T-helper 9 cell (primary cell): ENCODE measurements around the gene GSTM1.

Experiments used
- DNase-seq: peaks from one replicate; pipeline ENCODE4 v3.0.0-alpha.2; 2020
- total RNA-seq, 2 donors: gene quantifications; one replicate each; lab custom pipeline; 2026; lab: John Stamatoyannopoulos, UW

Gene GSTM1
- 0 to 15.4 reads per million in 2 donors for total RNA-seq

DNA sequence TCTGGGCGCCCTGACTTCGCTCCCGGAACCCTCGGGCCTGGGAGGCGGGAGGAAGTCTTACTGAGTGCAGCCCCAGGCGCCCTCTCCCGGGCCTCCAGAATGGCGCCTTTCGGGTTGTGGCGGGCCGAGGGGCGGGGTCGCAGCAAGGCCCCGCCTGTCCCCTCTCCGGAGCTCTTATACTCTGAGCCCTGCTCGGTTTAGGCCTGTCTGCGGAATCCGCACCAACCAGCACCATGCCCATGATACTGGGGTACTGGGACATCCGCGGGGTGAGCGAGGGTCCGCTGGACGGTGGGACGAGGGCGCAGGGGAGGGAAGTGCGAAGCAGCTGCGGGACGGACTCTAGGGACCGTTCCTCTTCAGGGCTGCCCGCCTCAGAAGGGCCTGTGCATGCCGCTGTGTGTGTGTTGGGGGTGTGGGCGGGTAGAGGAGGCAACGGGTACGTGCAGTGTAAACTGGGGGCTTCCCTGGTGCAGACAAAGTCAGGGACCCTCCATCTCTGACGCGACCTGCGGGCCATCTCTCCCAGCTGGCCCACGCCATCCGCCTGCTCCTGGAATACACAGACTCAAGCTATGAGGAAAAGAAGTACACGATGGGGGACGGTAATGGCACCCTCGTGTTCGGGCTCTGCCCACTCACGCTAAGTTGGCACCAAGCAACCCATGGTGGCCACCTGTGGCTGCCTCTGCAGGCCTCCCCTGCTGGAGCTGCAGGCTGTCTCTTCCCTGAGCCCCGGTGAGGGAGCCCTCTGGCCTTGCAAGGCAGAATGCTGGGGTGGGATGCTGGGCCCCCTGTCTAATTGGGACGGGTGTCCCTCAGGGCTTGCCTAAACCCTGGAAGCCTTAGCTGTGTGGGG, at the start of gene GSTM1:
Gene GSTM1 (plus strand): TSS at position 177 of the 859 bp plus-strand sequence. CDS start 57 bp downstream, at position 234.
- no peak for DNase-seq

DNA sequence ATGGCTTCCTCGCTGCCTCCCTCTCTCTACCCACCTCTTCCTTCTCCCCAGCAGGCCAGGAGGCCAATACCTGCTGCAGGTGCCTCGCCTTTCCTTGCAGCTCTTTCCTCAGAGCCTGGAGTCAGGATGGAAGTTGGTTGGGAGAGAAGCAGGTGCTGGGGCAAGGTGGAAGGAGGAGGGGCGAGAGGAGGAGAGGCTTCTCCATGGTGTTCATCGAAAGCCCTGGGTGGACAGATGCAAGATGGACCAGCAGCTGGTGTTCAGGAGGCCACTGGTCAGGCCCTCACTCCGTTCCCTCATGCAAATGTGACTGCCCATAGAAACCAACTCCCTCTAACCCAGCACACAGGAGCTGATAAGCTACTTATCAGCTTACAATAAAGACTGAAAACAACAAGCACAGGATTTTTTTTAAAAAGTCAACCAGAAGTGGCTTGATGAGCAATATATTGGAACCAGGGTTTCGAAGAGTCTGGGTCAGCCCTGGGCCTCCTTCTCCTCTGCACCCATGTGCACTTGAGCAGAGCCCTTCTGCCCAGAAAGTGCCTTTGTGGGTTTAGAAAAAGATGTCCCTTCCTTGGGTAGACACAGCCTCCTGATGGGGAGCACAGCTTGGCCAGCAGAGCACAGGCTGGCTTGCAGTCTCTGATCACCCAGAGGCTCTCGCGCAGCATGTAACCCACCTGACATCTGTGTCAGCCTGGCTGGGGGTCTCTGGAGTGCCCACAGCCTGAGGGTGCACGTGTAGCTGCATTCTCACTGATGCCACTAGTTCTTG, 48.4 kb upstream of the GSTM1 start:
- no peak for DNase-seq

DNA sequence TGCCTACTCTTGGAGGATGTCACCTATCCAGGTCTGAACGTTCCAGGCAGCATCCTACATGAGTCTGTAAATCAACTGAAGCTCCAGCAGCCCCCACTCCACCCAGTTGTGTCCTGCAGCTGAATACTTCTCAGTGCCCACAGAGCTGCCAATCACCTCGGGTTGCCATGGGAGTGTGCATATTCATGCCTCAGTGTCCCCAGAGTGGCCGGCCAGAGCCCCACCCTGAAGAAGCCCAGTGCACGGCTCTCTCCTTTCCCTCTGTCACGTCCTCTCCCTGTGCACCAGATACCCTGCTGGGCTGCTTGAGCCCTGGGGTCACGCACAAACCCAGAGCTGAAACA, 47.8 kb upstream of the GSTM1 start:
- no peak for DNase-seq

DNA sequence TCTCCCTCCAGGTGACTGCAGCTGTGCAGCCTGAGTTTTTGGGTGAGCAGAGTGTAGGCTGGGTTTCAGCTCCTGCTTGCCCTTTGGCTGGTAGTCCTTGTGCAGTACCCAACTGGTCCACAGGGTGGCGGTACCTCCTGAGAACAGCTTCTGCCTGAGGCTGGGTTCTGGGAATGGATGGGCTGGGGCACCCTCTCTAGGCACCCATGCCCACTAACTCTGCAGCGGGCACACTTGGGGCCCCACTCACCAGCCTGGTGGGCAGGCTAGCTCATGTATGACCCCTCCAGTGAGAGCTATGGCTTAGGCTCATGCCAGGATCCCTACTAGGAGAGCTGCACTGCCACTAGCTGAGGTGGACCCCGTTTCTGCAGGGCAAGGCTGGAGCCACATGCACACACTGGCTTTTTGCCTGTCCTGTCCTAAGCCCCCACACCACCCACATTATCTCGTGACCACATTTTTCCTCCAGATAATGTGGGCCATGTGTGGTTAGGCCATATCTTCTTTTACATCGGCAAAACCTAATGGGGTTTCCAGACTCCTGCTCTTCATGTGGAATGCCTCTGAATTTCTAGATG, 47.2 kb upstream of the GSTM1 start:
- DNase-seq: peak; percentile 93

DNA sequence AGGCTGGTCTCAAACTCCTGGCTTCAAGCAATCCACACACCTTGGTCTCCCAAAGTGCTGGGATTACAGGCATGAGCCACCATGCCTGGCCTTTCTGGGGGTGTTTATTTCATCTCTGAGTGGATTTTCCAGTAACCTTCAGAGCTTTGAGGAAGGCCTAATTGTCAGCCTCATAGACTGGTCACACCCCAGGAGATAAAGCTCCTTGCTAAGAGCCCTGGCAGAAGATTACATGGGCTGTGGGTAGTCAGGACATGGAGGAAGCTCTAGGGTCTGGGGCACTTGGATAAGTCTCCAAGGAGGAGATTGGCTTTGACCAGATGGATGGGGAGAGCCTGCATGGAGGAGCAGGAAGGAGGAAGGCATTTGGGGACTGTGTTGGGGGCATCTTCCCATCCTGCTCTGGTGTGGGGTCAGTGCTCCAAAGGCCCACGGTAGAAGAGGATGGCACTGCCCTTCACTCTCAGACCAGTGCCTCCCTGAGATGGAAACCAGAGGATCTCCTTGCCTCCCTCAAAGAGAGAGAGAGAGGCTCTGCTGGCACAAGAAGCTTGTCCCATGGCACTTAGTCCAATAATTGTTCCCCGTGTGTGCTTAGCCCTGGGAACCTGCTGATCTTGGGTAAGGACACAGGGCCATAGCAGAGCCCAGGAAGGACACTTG, 46.4 kb upstream of the GSTM1 start:
- DNase-seq: no peak

DNA sequence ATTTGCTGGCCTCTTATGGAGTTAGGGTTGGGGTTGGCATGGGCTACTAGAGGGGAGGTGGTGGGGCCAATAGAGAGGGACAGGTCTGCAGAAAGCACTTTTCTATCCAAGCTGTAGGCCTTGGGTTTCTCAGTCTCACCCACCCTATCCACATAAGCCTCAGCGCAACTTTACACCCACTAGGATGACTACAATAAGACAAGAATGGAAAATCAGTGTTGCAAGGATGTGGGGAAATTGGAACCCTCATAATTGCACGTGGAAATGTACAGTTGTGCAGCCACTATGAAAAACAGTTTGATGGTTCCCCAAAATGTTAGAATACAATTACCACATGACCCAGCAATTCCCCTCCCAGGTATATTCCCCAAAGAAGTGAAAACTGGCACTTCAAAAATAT, 45.8 kb upstream of the GSTM1 start:
- DNase-seq: no peak

DNA sequence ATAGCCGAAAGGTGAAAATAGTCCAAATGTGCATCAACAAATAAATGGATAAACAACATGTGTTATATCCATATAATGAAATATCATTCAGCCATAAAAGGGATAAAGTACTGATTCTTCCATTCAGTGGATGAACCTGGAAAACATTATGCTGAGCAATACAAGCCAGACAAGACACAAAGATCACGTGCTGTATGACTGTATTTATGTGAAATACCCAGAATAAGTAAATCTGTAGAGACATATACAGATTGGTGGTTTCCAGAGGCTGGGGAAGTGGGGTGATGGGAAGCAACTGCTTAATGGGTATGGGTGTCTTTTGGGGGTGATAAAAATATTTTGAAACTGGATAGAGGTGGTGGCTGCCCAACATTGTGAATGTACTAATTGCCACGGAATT, 45.0 kb upstream of the GSTM1 start:
- no peak for DNase-seq

DNA sequence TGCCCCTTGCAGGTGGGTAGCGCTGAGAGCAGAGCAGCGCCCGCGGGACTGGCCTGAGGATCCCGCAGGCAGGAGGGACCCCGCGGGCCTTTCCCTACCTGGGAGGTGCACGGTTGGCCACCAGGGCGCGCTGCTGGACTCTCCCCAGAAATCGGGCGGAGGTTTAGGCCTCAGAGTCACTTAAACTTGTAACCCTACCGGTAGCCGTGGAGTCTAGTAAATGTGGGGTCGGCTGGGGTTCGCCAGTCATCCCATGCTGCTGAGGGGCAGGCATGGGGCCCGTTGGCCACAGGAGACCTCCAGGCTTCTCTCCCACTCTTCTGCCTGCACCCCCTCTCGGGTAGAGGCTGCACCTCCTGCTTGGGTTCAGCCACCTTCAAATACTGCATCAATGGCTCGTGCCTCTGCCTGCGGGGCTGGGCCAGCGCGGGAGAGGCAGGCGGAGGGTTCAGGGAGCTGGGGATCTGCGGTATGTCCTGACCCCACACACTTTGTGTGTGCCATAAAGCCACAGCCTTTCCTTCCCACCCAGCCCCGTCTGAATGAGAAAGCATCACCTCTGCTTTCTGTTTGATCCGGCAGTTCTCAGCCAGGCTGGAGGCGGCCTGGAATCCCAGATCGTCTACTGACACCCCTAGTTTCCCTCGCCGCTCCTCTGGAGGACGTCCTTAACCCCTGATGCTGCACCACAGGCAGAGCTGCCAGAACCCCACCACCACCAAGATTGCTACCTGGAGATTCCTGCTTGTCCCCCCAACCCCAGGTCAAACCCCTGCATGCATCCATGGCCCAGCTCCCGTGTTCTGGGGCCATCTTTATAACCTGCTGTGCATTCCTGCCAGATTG, 44.0 kb upstream of the GSTM1 start:
- peak; percentile 84 for DNase-seq

DNA sequence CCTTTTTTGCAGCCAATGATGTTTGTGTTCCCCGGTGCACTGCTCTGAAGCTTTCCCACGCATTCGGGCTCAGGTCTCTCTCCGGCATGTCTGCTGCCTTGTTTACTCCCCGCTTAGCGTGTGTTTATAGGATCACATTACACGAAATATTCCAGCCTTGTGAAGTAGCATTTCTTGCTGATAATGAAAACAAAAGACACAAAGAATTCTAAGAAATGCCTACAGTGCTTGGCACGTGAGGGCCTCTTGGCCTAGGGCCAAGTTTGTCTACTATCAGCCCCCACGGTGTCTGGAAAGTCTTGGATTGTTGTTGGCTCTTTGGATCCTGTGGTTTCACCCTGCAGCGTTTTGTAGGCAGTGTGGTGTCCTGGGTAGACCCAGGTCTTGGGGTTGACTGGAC, 42.9 kb upstream of the GSTM1 start:
- DNase-seq: no peak

DNA sequence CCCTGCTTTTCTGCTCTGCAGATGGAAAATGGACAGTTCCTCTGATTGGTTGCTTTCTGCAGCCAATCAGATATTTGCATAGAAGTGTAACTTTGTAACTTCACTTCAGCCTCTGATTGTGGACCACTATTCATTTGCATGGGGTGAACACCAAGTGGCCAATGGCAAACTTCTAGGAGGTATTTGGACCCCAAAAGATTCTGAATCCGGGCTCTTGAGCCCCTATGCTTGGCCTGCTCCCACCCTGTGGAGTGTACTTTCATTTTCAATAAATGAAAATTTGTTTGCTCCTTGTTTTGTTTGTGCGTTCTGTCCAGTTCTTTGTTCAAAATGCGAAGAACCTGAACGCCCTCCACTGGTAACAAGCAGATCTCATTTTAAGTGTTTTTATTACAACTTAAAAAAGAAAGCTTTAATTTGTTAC, 38.1 kb upstream of the GSTM1 start:
- no peak for DNase-seq

DNA sequence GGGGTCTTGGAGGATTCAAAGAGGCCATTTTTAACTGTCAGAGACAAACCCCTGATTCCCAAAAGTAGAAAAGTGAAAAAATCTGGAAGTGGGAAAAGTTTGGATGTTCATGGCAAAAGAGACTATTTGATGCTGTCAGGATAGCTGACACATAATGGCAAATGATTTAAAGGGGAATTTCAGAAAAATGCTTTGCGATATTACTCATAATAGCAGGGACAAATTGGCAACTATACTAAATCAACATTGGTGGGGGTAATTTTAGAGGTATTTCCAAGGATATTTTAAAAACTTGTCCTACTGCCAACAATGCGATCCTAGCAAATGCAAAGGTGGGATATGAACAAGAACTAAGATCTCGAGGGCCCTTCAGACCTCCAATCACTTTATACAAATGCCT, 37.0 kb upstream of the GSTM1 start:
- no peak for DNase-seq

DNA sequence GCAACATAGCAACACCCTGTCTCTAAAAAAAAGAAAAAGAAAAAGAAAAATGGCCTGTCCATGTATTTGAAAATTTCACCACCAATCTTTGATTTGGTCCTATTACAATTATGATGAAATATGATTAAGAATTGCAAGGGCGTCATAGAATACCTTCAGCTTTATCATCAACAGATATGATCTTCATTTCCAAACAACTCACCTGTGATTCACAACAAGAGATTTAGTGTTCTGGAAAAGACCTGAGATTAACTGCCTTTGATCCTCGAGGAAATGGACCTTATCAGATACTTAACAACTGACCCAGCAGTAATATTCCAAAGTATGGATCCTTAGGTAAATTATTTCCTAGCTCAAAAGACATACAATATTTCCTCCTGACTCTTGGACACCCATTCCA, 35.2 kb upstream of the GSTM1 start:
- DNase-seq: no peak

DNA sequence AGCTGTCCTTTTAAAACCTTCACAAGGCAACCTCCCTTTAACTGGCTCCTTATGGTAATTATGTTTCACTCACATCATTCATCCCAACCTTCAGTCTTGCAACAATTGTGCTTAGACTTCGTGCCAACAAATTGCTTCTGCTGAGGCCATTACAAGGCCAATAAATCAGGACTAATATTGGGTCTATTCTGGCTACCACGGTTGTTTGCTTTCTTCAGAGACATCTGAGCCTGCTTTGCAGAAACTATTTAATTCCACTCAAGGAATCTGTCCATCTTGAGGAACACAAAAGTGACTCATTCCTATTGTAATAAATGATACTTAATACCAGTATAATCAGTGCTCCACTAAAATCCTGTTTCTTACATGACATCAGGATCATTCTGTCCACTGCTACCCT, 34.3 kb upstream of the GSTM1 start:
- DNase-seq: no peak

DNA sequence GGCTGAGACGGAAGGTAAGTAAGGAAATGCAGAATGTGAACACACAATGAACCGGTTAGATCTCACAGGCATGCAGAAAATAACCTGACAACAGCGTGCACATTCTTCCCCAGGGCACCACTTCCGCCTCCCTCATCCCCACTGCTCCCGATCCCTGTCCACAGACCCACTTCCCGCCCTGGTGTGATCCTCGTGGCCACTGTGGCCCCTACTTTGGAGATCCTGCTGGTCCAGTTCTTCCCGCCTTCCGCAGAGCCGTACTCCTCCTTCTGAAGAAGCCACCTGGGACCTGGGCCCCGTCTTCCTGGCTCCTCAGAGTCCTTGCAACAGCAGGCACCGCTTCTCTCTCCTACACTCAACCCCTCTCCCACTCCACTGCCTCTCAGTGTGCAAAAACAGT, 33.1 kb upstream of the GSTM1 start:
- DNase-seq: no peak

DNA sequence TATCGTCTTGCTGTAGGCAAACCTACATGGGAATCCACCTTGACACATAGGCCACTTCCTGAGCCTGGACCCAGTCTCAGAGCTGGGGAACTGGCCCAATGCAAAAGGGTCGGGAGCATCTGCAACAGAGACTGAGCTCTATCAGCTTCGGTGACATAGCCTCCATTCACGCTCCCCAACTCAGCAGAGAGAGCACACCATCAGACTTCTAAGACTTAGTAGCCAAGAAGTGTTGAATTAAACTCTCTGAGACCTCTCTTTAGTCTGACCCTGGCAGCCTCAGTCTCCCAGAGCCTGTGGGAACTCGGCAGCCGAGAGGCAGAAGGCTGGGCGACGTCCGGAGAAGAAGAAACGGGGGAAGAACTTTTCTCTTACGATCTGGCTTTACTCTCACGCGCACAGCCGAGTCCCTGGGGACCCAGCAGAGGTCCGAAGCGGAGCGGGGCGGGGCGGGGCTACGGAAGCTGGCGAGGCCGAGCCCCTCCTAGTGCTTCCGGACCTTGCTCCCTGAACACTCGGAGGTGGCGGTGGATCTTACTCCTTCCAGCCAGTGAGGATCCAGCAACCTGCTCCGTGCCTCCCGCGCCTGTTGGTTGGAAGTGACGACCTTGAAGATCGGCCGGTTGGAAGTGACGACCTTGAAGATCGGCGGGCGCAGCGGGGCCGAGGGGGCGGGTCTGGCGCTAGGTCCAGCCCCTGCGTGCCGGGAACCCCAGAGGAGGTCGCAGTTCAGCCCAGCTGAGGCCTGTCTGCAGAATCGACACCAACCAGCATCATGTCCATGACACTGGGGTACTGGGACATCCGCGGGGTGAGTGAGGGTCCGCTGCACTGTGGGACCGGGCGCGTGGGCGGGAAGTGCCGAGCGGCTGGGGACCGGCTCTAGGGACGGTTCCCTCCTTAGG, 31.8 kb upstream of the GSTM1 start, which contains the start of gene GSTM4:
Gene GSTM4 (plus strand): TSS at position 485 of the 905 bp plus-strand sequence. CDS start 291 bp downstream, at position 776.
- DNase-seq: peak; percentile 49

DNA sequence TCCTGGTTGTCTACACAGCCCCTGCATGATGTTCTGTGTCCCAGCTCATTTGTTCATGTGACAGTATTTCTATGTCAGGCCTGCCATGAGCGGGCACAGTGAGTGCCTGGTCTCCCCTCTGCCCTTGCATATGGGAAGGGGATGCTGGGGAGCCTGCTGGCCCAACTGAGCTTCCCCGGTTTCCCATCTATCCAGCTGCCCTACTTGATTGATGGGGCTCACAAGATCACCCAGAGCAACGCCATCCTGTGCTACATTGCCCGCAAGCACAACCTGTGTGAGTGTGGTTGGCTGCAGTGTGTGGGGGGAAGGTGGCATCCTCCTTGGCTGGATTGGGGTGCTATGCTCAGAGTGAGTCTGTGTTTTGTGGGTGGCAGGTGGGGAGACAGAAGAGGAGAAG, 30.2 kb upstream of the GSTM1 start:
- DNase-seq: no peak

DNA sequence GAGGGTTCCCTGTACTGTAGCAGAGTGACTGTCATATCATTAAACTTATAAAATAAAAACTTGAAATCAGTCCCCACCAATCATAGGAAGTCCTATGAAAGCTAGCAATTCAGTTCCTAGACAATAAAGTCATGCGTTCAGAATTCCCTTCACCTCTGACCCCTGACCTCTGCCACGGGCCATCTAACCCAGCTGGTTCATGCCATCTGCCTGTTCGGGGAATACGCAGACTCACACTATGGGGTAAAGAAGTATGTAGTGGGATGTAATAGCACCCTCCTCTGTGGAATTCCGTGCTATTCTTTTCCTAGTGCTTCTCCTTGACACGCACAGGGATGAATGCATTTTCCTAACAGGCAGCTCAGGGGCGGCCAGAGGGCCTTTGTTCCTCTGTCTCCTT, 29.6 kb upstream of the GSTM1 start:
- DNase-seq: no peak

DNA sequence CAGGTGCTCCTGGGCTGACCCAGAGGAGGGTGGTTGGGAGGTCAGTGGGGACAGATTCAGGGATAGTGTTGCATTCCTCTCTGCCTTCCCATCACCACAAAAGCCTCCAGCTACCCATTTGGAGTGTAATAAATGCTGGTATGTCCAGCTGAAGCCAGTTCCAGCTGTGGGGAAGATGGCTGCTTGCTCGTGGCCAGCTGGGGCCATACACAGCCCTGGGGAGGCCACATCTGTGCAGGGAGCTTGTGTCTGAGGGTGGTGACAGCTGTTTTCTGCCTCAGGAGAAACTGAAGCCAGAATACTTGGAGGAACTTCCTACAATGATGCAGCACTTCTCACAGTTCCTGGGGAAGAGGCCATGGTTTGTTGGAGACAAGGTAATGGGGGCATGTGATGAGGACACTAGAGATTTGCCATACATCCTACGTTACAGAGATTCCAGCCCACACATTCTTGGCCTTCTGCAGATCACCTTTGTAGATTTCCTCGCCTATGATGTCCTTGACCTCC, 29.0 kb upstream of the GSTM1 start:
- DNase-seq: no peak

DNA sequence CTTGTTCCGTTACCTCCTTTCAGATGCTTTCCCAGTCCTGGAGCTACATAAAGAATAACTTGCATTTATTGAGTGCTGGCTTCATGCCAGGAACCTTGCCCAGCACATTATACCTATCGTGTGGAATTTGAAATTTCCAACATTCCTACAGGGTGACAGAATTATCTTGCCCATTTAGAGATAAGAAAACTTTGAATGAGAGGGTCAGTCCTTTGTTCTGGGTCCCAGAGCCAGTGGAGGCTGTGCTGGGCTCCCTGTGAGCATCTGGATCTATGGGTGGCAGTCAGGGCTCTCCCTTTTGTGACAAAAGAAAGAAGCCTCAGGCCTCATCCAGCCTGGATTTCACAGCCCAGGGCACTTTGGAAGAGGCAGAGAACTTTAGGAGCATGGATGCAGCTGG, 28.5 kb upstream of the GSTM1 start:
- no peak for DNase-seq

DNA sequence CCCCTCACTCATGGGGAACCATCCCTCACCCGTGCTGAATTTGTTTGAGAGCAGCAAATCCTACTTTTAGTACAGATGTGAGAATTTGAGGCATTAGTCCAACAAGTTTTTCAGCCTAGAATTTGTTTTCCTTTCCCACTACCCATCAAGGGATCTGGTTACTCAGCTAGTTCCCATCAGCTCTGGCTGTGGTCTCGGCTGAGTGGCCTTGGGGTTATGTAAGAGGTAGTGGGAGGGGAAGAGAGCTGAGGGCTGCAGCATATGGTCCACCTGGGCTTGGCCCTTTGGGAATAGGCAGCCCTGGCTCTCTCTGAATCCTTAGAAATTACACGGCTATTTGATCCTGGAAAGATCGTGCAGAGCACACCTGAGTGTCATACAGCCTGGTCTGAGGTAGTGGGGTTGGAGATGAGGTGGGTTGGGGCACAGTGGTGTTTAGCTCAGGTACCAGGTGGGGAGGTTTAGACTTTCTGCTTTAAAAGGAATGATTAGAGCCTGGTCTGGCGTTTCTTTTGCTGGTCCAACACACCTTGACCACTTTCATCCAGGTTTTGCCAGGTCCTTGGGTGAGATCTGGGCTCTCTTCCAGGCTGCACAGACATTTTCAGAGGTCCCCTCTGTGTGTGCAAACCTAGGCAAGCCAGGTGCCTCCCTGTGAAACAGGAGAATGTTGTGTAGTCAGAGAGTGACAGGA, 27.5 kb upstream of the GSTM1 start:
- no peak for DNase-seq
